ENCODE measurements around the gene TBC1D8B.

Gene TBC1D8B

GRCh38 chrX:106899276-106899675 is 96.8 kb downstream of the TBC1D8B start:
- no peak for DNase-seq

- DNase-seq = no peak
These were observed 97.4 kb downstream of the TBC1D8B start for GRCh38 chrX:106899841-106900240.

GRCh38 chrX:106901341-106901740 is 98.9 kb downstream of the TBC1D8B start:
- DNase-seq = no peak

GRCh38 chrX:106901781-106902219 is 99.3 kb downstream of the TBC1D8B start:
- DNase-seq = no peak

- no peak for DNase-seq
These were observed 100.2 kb downstream of the TBC1D8B start for GRCh38 chrX:106902684-106903083.

GRCh38 chrX:106903291-106903824 is 100.9 kb downstream of the TBC1D8B start, which contains the start of gene RIPPLY1:
Gene RIPPLY1, minus strand, starts transcription at chrX:106903341. Its CDS starts 54 bp downstream, at chrX:106903287.
- DNase-seq = no peak

- DNase-seq = no peak
These were observed 101.5 kb downstream of the TBC1D8B start for GRCh38 chrX:106903856-106904528.

- DNase-seq = no peak
These were observed 102.7 kb downstream of the TBC1D8B start for GRCh38 chrX:106905064-106905708.

GRCh38 chrX:106906361-106906760 is 103.9 kb downstream of the TBC1D8B start:
- DNase-seq = no peak

GRCh38 chrX:106912864-106913263 is 110.4 kb downstream of the TBC1D8B start:
- no peak for DNase-seq

GRCh38 chrX:106917830-106918500 is 115.5 kb downstream of the TBC1D8B start:
- no peak for DNase-seq

GRCh38 chrX:106919932-106920452 is 117.5 kb downstream of the TBC1D8B start, which contains the start of gene CLDN2:
Gene CLDN2, plus strand, starts transcription at chrX:106920402. Its CDS starts 7,827 bp downstream, at chrX:106928229.
- DNase-seq = no peak

GRCh38 chrX:106921637-106922036 is 119.2 kb downstream of the TBC1D8B start:
- no peak for DNase-seq
